H9 (cell line): ENCODE data around the gene ROBO3. TPM values are rescaled to one million over a fixed set of nuclear protein-coding genes. Genes with fewer than 3 reads are reported as not detected.

Experiments used
- DNase-seq: peaks from one replicate; pipeline ENCODE4 v3.0.0-alpha.2; 2017
- H2AFZ ChIP-seq: one replicate; pipeline ENCODE4 v1.6.1; 2013; ENCODE audit warnings: mild to moderate bottlenecking, low read length, control low read depth, moderate library complexity
- H2AK5ac ChIP-seq: 2 replicates; pipeline ENCODE4 v1.6.1; 2013; ENCODE audit warnings: low read length, control low read depth, mixed read lengths; ENCODE audit not compliant: insufficient read length
- H2BK120ac ChIP-seq: one replicate; pipeline ENCODE4 v1.6.1; 2013; ENCODE audit warnings: low read depth, mild to moderate bottlenecking, low read length, control low read depth, inconsistent platforms; ENCODE audit not compliant: poor library complexity, severe bottlenecking
- H2BK12ac ChIP-seq: 2 replicates; pipeline ENCODE4 v1.6.1; 2013; ENCODE audit warnings: low read length, control low read depth, mixed read lengths, low read depth; ENCODE audit not compliant: insufficient read length
- H2BK15ac ChIP-seq: 2 replicates; pipeline ENCODE4 v1.6.1; 2013; ENCODE audit warnings: low read depth, low read length, control low read depth
- H2BK20ac ChIP-seq: one replicate; pipeline ENCODE4 v1.6.1; 2013; ENCODE audit warnings: low read depth, mild to moderate bottlenecking, low read length, control low read depth, inconsistent platforms; ENCODE audit not compliant: poor library complexity, severe bottlenecking
- H2BK5ac ChIP-seq: 2 replicates; pipeline ENCODE4 v1.6.1; 2013; ENCODE audit warnings: low read length, control low read depth, mixed read lengths; ENCODE audit not compliant: insufficient read length
- H3K14ac ChIP-seq: 2 replicates; pipeline ENCODE4 v1.6.1; 2013; ENCODE audit warnings: low read length, control low read depth; ENCODE audit not compliant: insufficient read depth
- H3K18ac ChIP-seq: 2 replicates; pipeline ENCODE4 v1.6.1; 2013; ENCODE audit warnings: low read depth, mild to moderate bottlenecking, mixed read lengths, low read length, control low read depth; ENCODE audit not compliant: insufficient read length
- H3K23ac ChIP-seq: 2 replicates; pipeline ENCODE4 v1.6.1; 2013; ENCODE audit warnings: low read length, control low read depth, mixed read lengths, low read depth; ENCODE audit not compliant: insufficient read length
- H3K23me2 ChIP-seq: 2 replicates; pipeline ENCODE4 v1.6.1; 2013; ENCODE audit warnings: low read depth, mild to moderate bottlenecking, mixed read lengths, low read length, control low read depth; ENCODE audit not compliant: insufficient read length, poor library complexity, severe bottlenecking
- H3K27ac ChIP-seq: 2 replicates; pipeline ENCODE4 v1.5.1; 2013; ENCODE audit warnings: low read length, control low read depth, mixed read lengths, low read depth; ENCODE audit not compliant: insufficient read length
- H3K27me3 ChIP-seq: 2 replicates; pipeline ENCODE4 v1.6.1; 2013; ENCODE audit warnings: low read length, control low read depth, inconsistent platforms; ENCODE audit not compliant: insufficient read depth
- H3K4ac ChIP-seq: 2 replicates; pipeline ENCODE4 v1.6.1; 2013; ENCODE audit warnings: low read depth, mild to moderate bottlenecking, control low read depth, inconsistent platforms, low read length, moderate library complexity
- H3K4me1 ChIP-seq: 2 replicates; pipeline ENCODE4 v1.6.1; 2013; ENCODE audit warnings: low read length, control low read depth, inconsistent platforms; ENCODE audit not compliant: insufficient read depth
- H3K4me2 ChIP-seq: 2 replicates; pipeline ENCODE4 v1.6.1; 2013; ENCODE audit warnings: low read length, control low read depth, mixed read lengths; ENCODE audit not compliant: insufficient read length, insufficient read depth
- H3K56ac ChIP-seq: 2 replicates; pipeline ENCODE4 v1.6.1; 2013; ENCODE audit warnings: low read depth, mild to moderate bottlenecking, mixed read lengths, low read length, control low read depth; ENCODE audit not compliant: insufficient read length
- H3K79me1 ChIP-seq: 2 replicates; pipeline ENCODE4 v1.6.1; 2013; ENCODE audit warnings: low read depth, mild to moderate bottlenecking, moderate library complexity, low read length, control low read depth, inconsistent platforms; ENCODE audit not compliant: insufficient read depth, poor library complexity, severe bottlenecking
- H3K79me2 ChIP-seq: 2 replicates; pipeline ENCODE4 v1.6.1; 2013; ENCODE audit warnings: low read length, control low read depth, inconsistent platforms; ENCODE audit not compliant: insufficient read depth
- H3K9ac ChIP-seq: 2 replicates; pipeline ENCODE4 v1.6.1; 2013; ENCODE audit warnings: low read length, control low read depth, mixed read lengths; ENCODE audit not compliant: insufficient read length; ENCODE audit errors: extremely low read depth
- H3K9me3 ChIP-seq: one replicate; pipeline ENCODE4 v1.6.1; 2013; ENCODE audit warnings: low read depth, low read length, inconsistent platforms; ENCODE audit not compliant: control insufficient read depth
- H3T11ph ChIP-seq: one replicate; pipeline ENCODE4 v1.6.1; 2013; ENCODE audit warnings: mild to moderate bottlenecking, low read length, control low read depth, inconsistent platforms
- H4K20me1 ChIP-seq: one replicate; pipeline ENCODE4 v1.6.1; 2013; ENCODE audit not compliant: control insufficient read depth, insufficient read length, insufficient read depth
- H4K5ac ChIP-seq: 2 replicates; pipeline ENCODE4 v1.6.1; 2013; ENCODE audit warnings: low read depth, mild to moderate bottlenecking, mixed read lengths, low read length, control low read depth; ENCODE audit not compliant: insufficient read length
- H4K8ac ChIP-seq: replicated peaks from 2 replicates; pipeline ENCODE4 v1.6.1; 2013; ENCODE audit warnings: low read length, control low read depth, mixed read lengths, low read depth; ENCODE audit not compliant: insufficient read length
- H4K91ac ChIP-seq: 2 replicates; pipeline ENCODE4 v1.6.1; 2013; ENCODE audit warnings: low read depth, mild to moderate bottlenecking, moderate library complexity, mixed read lengths, low read length, control low read depth; ENCODE audit not compliant: insufficient read length
- H3K27ac Mint-ChIP-seq, 3 experiments: 2 replicates in 2 of 3; 3 replicates in 1 of 3; pipeline ENCODE4 v1.8.0; 2020 to 2021; ENCODE audit warnings: mixed read lengths in 3 of 3, mild to moderate bottlenecking in 1 of 3, moderate library complexity in 1 of 3
- H3K27me3 Mint-ChIP-seq: 2 replicates; pipeline ENCODE4 v1.8.0; 2021; ENCODE audit warnings: low read depth, mild to moderate bottlenecking, moderate library complexity, mixed read lengths
- H3K36me3 Mint-ChIP-seq, 3 experiments: 2 replicates in 2 of 3; 3 replicates in 1 of 3; pipeline ENCODE4 v1.8.0; 2020 to 2021; ENCODE audit warnings: low read depth in 3 of 3, mixed read lengths in 3 of 3; ENCODE audit not compliant: insufficient read depth in 1 of 3
- H3K4me1 Mint-ChIP-seq, 2 experiments: 2 replicates each; pipeline ENCODE4 v1.8.0; 2020; ENCODE audit warnings: mixed read lengths in 2 of 2
- H3K4me3 Mint-ChIP-seq, 2 experiments: 2 replicates in 1 of 2; 3 replicates in 1 of 2; pipeline ENCODE4 v1.8.0; 2020 to 2021; ENCODE audit warnings: mild to moderate bottlenecking in 2 of 2, mixed read lengths in 2 of 2, moderate library complexity in 1 of 2
- H3K9me3 Mint-ChIP-seq, 2 experiments: 2 replicates in 1 of 2; 3 replicates in 1 of 2; pipeline ENCODE4 v1.8.0; 2020; ENCODE audit warnings: mild to moderate bottlenecking in 2 of 2, mixed read lengths in 2 of 2, moderate library complexity in 1 of 2
- total RNA-seq: library from RNA; stranded (reverse); gene quantifications from 2 replicates; pipeline ENCODE4 v1.2.1, GENCODE V29; 2021
- TF ChIP-seq, protein P1 (sequence below): fragments of 200-600 bp; sonication (generic); conservative IDR thresholded peaks from 3 replicates; pipeline ENCODE4 v1.8.0; 2021; ENCODE audit warnings: antibody characterized with exemption, mild to moderate bottlenecking

Gene ROBO3
- total RNA-seq, 1 experiment from 2014 or later: 12.6 TPM

DNA sequence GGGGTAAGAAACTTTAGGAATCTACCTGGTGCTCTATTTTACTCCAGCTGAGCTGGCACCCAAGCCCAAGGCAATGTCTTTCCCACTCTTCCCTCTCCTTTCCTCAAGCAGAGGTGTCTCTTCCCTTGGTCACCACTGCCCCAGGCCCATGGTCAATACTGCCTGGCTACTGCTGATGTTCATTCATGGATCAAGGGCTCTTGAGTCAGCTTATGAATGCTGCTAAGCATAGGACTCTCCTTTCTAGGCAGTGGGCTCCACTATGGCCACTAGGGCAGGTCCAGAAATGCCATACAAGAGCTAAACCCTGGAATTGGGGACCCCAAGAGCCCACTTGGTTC, 51.1 kb downstream of the ROBO3 start:
- H2BK5ac ChIP-seq: no peak overlapping the region
- H3K14ac ChIP-seq: no peak overlapping the region
- H3K79me1 ChIP-seq: no peaks in the 10 kb centered on the region
- peaks cover 19 to 21% of the 10 kb centered on the region in 2 experiments for H3K9me3 Mint-ChIP-seq
- no peaks in the 10 kb centered on the region for H4K20me1 ChIP-seq
- no peak overlapping the region for H3K4me2 ChIP-seq
- no peak overlapping the region for H3K9ac ChIP-seq
- H3K27ac Mint-ChIP-seq: no peak overlapping the region
- H3K4me3 Mint-ChIP-seq: no peak overlapping the region
- no peak overlapping the region for H3K23ac ChIP-seq
- no peaks in the 10 kb centered on the region for H3K23me2 ChIP-seq
- H3K4me1 Mint-ChIP-seq: peaks cover 0 to 3% of the 10 kb centered on the region in 2 experiments; a peak in 1 of 4 replicates
- no peak overlapping the region for H3K18ac ChIP-seq
- H2BK15ac ChIP-seq: no peak overlapping the region
- H3K56ac ChIP-seq: no peak overlapping the region
- H2BK12ac ChIP-seq: no peak overlapping the region
- TF ChIP-seq, protein P1, sequence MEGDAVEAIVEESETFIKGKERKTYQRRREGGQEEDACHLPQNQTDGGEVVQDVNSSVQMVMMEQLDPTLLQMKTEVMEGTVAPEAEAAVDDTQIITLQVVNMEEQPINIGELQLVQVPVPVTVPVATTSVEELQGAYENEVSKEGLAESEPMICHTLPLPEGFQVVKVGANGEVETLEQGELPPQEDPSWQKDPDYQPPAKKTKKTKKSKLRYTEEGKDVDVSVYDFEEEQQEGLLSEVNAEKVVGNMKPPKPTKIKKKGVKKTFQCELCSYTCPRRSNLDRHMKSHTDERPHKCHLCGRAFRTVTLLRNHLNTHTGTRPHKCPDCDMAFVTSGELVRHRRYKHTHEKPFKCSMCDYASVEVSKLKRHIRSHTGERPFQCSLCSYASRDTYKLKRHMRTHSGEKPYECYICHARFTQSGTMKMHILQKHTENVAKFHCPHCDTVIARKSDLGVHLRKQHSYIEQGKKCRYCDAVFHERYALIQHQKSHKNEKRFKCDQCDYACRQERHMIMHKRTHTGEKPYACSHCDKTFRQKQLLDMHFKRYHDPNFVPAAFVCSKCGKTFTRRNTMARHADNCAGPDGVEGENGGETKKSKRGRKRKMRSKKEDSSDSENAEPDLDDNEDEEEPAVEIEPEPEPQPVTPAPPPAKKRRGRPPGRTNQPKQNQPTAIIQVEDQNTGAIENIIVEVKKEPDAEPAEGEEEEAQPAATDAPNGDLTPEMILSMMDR: no peak
- H3T11ph ChIP-seq: no peak overlapping the region
- H3K36me3 Mint-ChIP-seq: peaks cover 0 to 5% (median 0%) of the 10 kb centered on the region in 3 experiments; a peak in 2 of 7 replicates
- no peaks in the 10 kb centered on the region for H3K4me1 ChIP-seq
- no peak overlapping the region for H4K5ac ChIP-seq
- no peaks in the 10 kb centered on the region for H3K79me2 ChIP-seq
- H2AK5ac ChIP-seq: no peak overlapping the region
- H3K27me3 Mint-ChIP-seq: peaks cover 57% of the 10 kb centered on the region
- H3K9me3 ChIP-seq: no peaks in the 10 kb centered on the region
- H2AFZ ChIP-seq: no peak overlapping the region
- no peak overlapping the region for H3K27ac ChIP-seq
- H2BK20ac ChIP-seq: no peak overlapping the region
- H4K91ac ChIP-seq: no peak overlapping the region
- H4K8ac ChIP-seq: no peak overlapping the region
- no peak overlapping the region for H2BK120ac ChIP-seq
- H3K4ac ChIP-seq: no peak overlapping the region
- H3K27me3 ChIP-seq: peaks cover 1% of the 10 kb centered on the region; the same call in 1 of the 2 replicates
- DNase-seq: no peak
